Skeletal muscle cell (primary cell): ENCODE results near the gene NCBP1.
"Not testable (repeated sequence)": the region's sequence is repeated elsewhere in the genome, so short reads cannot be mapped to it uniquely, and the experiment has no call there.

ENCODE experiments used
- DNase-seq: peaks from one replicate; pipeline ENCODE4 v3.0.0-alpha.2; 2010; ENCODE audit warnings: low read depth
- H3K4me3 ChIP-seq: 2 replicates; pipeline ENCODE4 v1.5.1; 2011; ENCODE audit warnings: low read depth, mild to moderate bottlenecking, control low read depth, low read length, moderate library complexity

The NCBP1 gene

GRCh38 chr9:97666907-97667686 is 33.5 kb downstream of the NCBP1 start:
- H3K4me3 ChIP-seq: no peak overlapping the region
- DNase-seq: no peak

GRCh38 chr9:97668485-97668884 is 34.9 kb downstream of the NCBP1 start:
- no peak overlapping the region for H3K4me3 ChIP-seq
- no peak for DNase-seq

- DNase-seq: no peak
- no peak overlapping the region for H3K4me3 ChIP-seq
These were observed 37.0 kb downstream of the NCBP1 start for GRCh38 chr9:97670586-97670985.

GRCh38 chr9:97672403-97672802 is 38.8 kb downstream of the NCBP1 start:
- H3K4me3 ChIP-seq: no peak overlapping the region

GRCh38 chr9:97673922-97674321 is 40.3 kb downstream of the NCBP1 start:
- no peak overlapping the region for H3K4me3 ChIP-seq
- no peak for DNase-seq

More at GRCh38 chr9:97672403-97672802, 38.8 kb downstream of the NCBP1 start:
- no peak for DNase-seq

- no peak overlapping the region for H3K4me3 ChIP-seq
- DNase-seq: no peak
These were observed 42.0 kb downstream of the NCBP1 start for GRCh38 chr9:97675655-97676054.

- no peak overlapping the region for H3K4me3 ChIP-seq
- DNase-seq: no peak
These were observed 48.6 kb downstream of the NCBP1 start for GRCh38 chr9:97682242-97682641.

- H3K4me3 ChIP-seq: no peak overlapping the region
- no peak for DNase-seq
These were observed 55.0 kb downstream of the NCBP1 start for GRCh38 chr9:97688654-97689053.

- H3K4me3 ChIP-seq: no peak overlapping the region
- DNase-seq: no peak
These were observed 56.0 kb downstream of the NCBP1 start for GRCh38 chr9:97689401-97690180.

GRCh38 chr9:97694769-97695168 is 61.1 kb downstream of the NCBP1 start:
- no peak for DNase-seq
- no peak overlapping the region for H3K4me3 ChIP-seq

GRCh38 chr9:97695390-97695789 is 61.8 kb downstream of the NCBP1 start:
- peak overlapping the region; percentile 83 for H3K4me3 ChIP-seq
- no peak for DNase-seq

- no peak for DNase-seq
- peak overlapping the region; percentile 83 for H3K4me3 ChIP-seq
These were observed 62.6 kb downstream of the NCBP1 start for GRCh38 chr9:97695995-97696802.

GRCh38 chr9:97696803-97697601 is 63.4 kb downstream of the NCBP1 start, which contains the start of gene XPA:
XPA (minus strand) TSS chr9:97697340; CDS start chr9:97697292, 48 bp downstream.
- peak within 1 kb of the TSS; percentile 83 for H3K4me3 ChIP-seq
- DNase-seq: peak; percentile 63

- no peak for DNase-seq
- H3K4me3 ChIP-seq: no peak overlapping the region
These were observed 64.2 kb downstream of the NCBP1 start for GRCh38 chr9:97697837-97698236.

- no peak overlapping the region for H3K4me3 ChIP-seq
- DNase-seq: no peak
These were observed 65.2 kb downstream of the NCBP1 start for GRCh38 chr9:97698865-97699264.

GRCh38 chr9:97699281-97699680 is 65.7 kb downstream of the NCBP1 start:
- not testable (repeated sequence) for DNase-seq

GRCh38 chr9:97699824-97700223 is 66.2 kb downstream of the NCBP1 start:
- not testable (repeated sequence) for H3K4me3 ChIP-seq, DNase-seq

More at GRCh38 chr9:97699281-97699680, 65.7 kb downstream of the NCBP1 start:
- not testable (repeated sequence) for H3K4me3 ChIP-seq

GRCh38 chr9:97703437-97704344 is 70.1 kb downstream of the NCBP1 start:
- no peak overlapping the region for H3K4me3 ChIP-seq
- peak; percentile 66 for DNase-seq
